ENCODE results near the gene TECR. TPM values are rescaled to one million over a fixed set of nuclear protein-coding genes. Genes with fewer than 3 reads are reported as not detected.

TECR gene
- total RNA-seq, 1 experiment from 2014 or later = 164 TPM

GRCh38 chr19:14494411-14494810 lies 35.0 kb upstream of the TECR start:
- Histone ChIP-seq H3K27me3 (ENCODE audit: insufficient read depth, low read length) (no peaks in the 10 kb centered on the region), H3K9ac (ENCODE audit: extremely low read depth, insufficient read length, low read length) (no peak overlapping the region), H2AFZ (ENCODE audit: low read length) (no peak overlapping the region), H3K18ac (ENCODE audit: insufficient read length, low read depth, low read length) (no peak overlapping the region), H3K56ac (ENCODE audit: insufficient read length, low read depth, low read length) (no peak overlapping the region), H3K79me1 (ENCODE audit: insufficient read depth, low read depth, low read length, poor library complexity, severe bottlenecking) (peaks cover 3% of the 10 kb centered on the region), H4K8ac (replicated peaks; ENCODE audit: insufficient read length, low read depth, low read length) (no peak overlapping the region), H3K4ac (ENCODE audit: low read depth, low read length) (no peak overlapping the region), H3K27ac (ENCODE audit: insufficient read length, low read depth, low read length) (no peak overlapping the region), H2BK20ac (ENCODE audit: low read depth, low read length, poor library complexity, severe bottlenecking) (no peak overlapping the region), H2AK5ac (ENCODE audit: insufficient read length, low read length) (no peak overlapping the region), H3K23ac (ENCODE audit: insufficient read length, low read depth, low read length) (no peak overlapping the region), H2BK5ac (ENCODE audit: insufficient read length, low read length) (no peak overlapping the region), H3K14ac (ENCODE audit: insufficient read depth, low read length) (no peak overlapping the region), H3K9me3 (ENCODE audit: control insufficient read depth, low read depth, low read length) (no peaks in the 10 kb centered on the region), H2BK120ac (ENCODE audit: low read depth, low read length, poor library complexity, severe bottlenecking) (no peak overlapping the region), H3T11ph (ENCODE audit: low read length) (no peak overlapping the region), H4K20me1 (ENCODE audit: control insufficient read depth, insufficient read depth, insufficient read length) (no peaks in the 10 kb centered on the region), H2BK15ac (ENCODE audit: low read depth, low read length) (no peak overlapping the region), H2BK12ac (ENCODE audit: insufficient read length, low read depth, low read length) (no peak overlapping the region), H3K4me2 (ENCODE audit: insufficient read depth, insufficient read length, low read length) (no peak overlapping the region), H3K4me1 (ENCODE audit: insufficient read depth, low read length) (peaks cover 4% of the 10 kb centered on the region; the same call in 1 of the 2 replicates), H4K91ac (ENCODE audit: insufficient read length, low read depth, low read length) (no peak overlapping the region), H3K79me2 (ENCODE audit: insufficient read depth, low read length) (peaks cover 2% of the 10 kb centered on the region; the same call in 1 of the 2 replicates), H4K5ac (ENCODE audit: insufficient read length, low read depth, low read length) (no peak overlapping the region), H3K23me2 (ENCODE audit: insufficient read length, low read depth, low read length, poor library complexity, severe bottlenecking) (peaks cover 4% of the 10 kb centered on the region)
- WGBS (ENCODE audit: extremely low coverage, insufficient read length, low lambda C conversion rate) = no CpG with 5 or more reads among the region's 4 CpGs
- TF ChIP-seq, protein P1, sequence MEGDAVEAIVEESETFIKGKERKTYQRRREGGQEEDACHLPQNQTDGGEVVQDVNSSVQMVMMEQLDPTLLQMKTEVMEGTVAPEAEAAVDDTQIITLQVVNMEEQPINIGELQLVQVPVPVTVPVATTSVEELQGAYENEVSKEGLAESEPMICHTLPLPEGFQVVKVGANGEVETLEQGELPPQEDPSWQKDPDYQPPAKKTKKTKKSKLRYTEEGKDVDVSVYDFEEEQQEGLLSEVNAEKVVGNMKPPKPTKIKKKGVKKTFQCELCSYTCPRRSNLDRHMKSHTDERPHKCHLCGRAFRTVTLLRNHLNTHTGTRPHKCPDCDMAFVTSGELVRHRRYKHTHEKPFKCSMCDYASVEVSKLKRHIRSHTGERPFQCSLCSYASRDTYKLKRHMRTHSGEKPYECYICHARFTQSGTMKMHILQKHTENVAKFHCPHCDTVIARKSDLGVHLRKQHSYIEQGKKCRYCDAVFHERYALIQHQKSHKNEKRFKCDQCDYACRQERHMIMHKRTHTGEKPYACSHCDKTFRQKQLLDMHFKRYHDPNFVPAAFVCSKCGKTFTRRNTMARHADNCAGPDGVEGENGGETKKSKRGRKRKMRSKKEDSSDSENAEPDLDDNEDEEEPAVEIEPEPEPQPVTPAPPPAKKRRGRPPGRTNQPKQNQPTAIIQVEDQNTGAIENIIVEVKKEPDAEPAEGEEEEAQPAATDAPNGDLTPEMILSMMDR (conservative IDR thresholded peaks at IDR 0.05) = no peak
- no peak for DNase-seq
- Mint-ChIP-seq H3K27me3 (ENCODE audit: low read depth) (no peaks in the 10 kb centered on the region; the same call in none of the 2 replicates), H3K9me3 (no peaks in the 10 kb centered on the region), H3K36me3 (ENCODE audit: insufficient read depth in 1 of 3, low read depth in 3 of 3) (peaks cover 19 to 40% (median 31%) of the 10 kb centered on the region in 3 experiments), H3K27ac (0 out of 7 replicates have a peak overlapping the region, but pooled peaks of 1 of the 3 experiments have one; percentile 13), H3K4me1 (peaks cover 22% of the 10 kb centered on the region in 2 experiments), H3K4me3 (peak overlapping the region; percentile 87 to 94)

All from H9 (cell line).